ENCODE measurements around the gene TAF4. TPM values are rescaled to one million over a fixed set of nuclear protein-coding genes. Genes with fewer than 3 reads are reported as not detected.

The TAF4 gene
- total and polyA plus RNA-seq, 2 of the 13 experiments (the other 11 are each of a cell fraction or from before 2014, with no cell fraction given), result 5.9 to 12.0 TPM

- H3K9me3 ChIP-seq (ENCODE audit: low read length), result no peaks in the 10 kb centered on the region
- DNase-seq (ENCODE audit: low spot score) (no peak), FAIRE-seq (no peak), ATAC-seq (no peak; the same call in 2 of the 3 replicates)
- CTCF ChIA-PET (ENCODE audit: low intra/inter-chr PET ratio, low total read pairs), result no interaction called here
- intact Hi-C loops (cut with micrococcal nuclease; ENCODE audit: unreplicated experiment) (no loop called here), in situ Hi-C loops (cut with HindIII; ENCODE audit: extremely low pct_ligation_motif_present, low pct_unique_long_range_greater_than_20kb) (no loop called here)
- no peaks in the 10 kb centered on the region for H3K36me3 ChIP-seq (replicated peaks in 1 of 2; ENCODE audit: control insufficient read depth in 1 of 2, insufficient read depth in 2 of 2, low read length in 2 of 2)
- WGBS (ENCODE audit: low lambda C conversion rate), result 83% methylated on average over 17 of the region's 17 CpGs
- H4K20me1 ChIP-seq (ENCODE audit: insufficient read depth, low read length), result no peaks in the 10 kb centered on the region
- no peak overlapping the region for H3K4me3 ChIP-seq (replicated peaks in 1 of 3; ENCODE audit: insufficient read depth in 1 of 3, low read depth in 2 of 3, low read length in 3 of 3)
- BruUV-seq (replicated peaks), result no TSS peak
- peaks cover 13% of the 10 kb centered on the region for H3K4me1 ChIP-seq (ENCODE audit: insufficient read depth, low read length)
- no peak overlapping the region for H2AFZ ChIP-seq (ENCODE audit: low read length)
- H3K4me2 ChIP-seq (ENCODE audit: low read depth, low read length), result no peak overlapping the region
- POLR2A ChIA-PET, result interaction anchor here (1.1 to 1.4 kb wide), 3 partner anchors 21 to 34 kb away, joined by 5 to 11 read pairs (median 6); partner anchors contain the start of genes LSM14B and TAF4
- H3K27me3 ChIP-seq (ENCODE audit: control insufficient read depth in 1 of 2, insufficient read depth in 2 of 2, low read length in 2 of 2), result peaks cover 13 to 42% of the 10 kb centered on the region in 2 experiments; a peak in 4 of 5 replicates
- H3K27ac ChIP-seq (ENCODE audit: extremely low read length, insufficient read depth, low read length), result no peak overlapping the region
- H3K79me2 ChIP-seq (ENCODE audit: insufficient read depth, low read length), result no peaks in the 10 kb centered on the region
- H3K9ac ChIP-seq (ENCODE audit: insufficient read depth, low read depth, low read length), result no peak overlapping the region
- TF ChIP-seq ZNF253 (CRISPR knock-in tag; IDR thresholded peaks at IDR 0.05; ENCODE audit: borderline replicate concordance) (0 out of 2 replicates have a peak, but pooled peaks have one; percentile 16), NPAS2 (CRISPR knock-in tag; IDR thresholded peaks at IDR 0.05; ENCODE audit: borderline replicate concordance) (0 out of 2 replicates have a peak, but pooled peaks have one; percentile 55), SRY (CRISPR knock-in tag; IDR thresholded peaks at IDR 0.05) (0 out of 2 replicates have a peak, but pooled peaks have one; percentile 6), MED13 (CRISPR knock-in tag; IDR thresholded peaks at IDR 0.05) (no peak), GFI1 (CRISPR knock-in tag; IDR thresholded peaks at IDR 0.05; ENCODE audit: borderline replicate concordance) (no peak), ZNF646 (CRISPR knock-in tag; IDR thresholded peaks at IDR 0.05) (0 out of 2 replicates have a peak, but pooled peaks have one; percentile 41), DNMT1 (CRISPR knock-in tag; IDR thresholded peaks at IDR 0.05) (peak; percentile 72; the same call in 1 of the 2 replicates)
- TF ChIP-seq, protein P1, sequence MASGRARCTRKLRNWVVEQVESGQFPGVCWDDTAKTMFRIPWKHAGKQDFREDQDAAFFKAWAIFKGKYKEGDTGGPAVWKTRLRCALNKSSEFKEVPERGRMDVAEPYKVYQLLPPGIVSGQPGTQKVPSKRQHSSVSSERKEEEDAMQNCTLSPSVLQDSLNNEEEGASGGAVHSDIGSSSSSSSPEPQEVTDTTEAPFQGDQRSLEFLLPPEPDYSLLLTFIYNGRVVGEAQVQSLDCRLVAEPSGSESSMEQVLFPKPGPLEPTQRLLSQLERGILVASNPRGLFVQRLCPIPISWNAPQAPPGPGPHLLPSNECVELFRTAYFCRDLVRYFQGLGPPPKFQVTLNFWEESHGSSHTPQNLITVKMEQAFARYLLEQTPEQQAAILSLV (CRISPR knock-in tag; IDR thresholded peaks at IDR 0.05; ENCODE audit: borderline replicate concordance), result peak; percentile 62; the same call in 1 of the 2 replicates
- TF ChIP-seq, protein P2, sequence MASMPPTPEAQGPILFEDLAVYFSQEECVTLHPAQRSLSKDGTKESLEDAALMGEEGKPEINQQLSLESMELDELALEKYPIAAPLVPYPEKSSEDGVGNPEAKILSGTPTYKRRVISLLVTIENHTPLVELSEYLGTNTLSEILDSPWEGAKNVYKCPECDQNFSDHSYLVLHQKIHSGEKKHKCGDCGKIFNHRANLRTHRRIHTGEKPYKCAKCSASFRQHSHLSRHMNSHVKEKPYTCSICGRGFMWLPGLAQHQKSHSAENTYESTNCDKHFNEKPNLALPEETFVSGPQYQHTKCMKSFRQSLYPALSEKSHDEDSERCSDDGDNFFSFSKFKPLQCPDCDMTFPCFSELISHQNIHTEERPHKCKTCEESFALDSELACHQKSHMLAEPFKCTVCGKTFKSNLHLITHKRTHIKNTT (CRISPR knock-in tag; IDR thresholded peaks at IDR 0.05), result no peak
- TF ChIP-seq, protein P3, sequence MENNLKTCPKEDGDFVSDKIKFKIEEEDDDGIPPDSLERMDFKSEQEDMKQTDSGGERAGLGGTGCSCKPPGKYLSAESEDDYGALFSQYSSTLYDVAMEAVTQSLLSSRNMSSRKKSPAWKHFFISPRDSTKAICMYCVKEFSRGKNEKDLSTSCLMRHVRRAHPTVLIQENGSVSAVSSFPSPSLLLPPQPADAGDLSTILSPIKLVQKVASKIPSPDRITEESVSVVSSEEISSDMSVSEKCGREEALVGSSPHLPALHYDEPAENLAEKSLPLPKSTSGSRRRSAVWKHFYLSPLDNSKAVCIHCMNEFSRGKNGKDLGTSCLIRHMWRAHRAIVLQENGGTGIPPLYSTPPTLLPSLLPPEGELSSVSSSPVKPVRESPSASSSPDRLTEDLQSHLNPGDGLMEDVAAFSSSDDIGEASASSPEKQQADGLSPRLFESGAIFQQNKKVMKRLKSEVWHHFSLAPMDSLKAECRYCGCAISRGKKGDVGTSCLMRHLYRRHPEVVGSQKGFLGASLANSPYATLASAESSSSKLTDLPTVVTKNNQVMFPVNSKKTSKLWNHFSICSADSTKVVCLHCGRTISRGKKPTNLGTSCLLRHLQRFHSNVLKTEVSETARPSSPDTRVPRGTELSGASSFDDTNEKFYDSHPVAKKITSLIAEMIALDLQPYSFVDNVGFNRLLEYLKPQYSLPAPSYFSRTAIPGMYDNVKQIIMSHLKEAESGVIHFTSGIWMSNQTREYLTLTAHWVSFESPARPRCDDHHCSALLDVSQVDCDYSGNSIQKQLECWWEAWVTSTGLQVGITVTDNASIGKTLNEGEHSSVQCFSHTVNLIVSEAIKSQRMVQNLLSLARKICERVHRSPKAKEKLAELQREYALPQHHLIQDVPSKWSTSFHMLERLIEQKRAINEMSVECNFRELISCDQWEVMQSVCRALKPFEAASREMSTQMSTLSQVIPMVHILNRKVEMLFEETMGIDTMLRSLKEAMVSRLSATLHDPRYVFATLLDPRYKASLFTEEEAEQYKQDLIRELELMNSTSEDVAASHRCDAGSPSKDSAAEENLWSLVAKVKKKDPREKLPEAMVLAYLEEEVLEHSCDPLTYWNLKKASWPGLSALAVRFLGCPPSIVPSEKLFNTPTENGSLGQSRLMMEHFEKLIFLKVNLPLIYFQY (CRISPR knock-in tag; IDR thresholded peaks at IDR 0.05; ENCODE audit: borderline replicate concordance), result no peak
These were observed 22.0 kb upstream of the TAF4 start for GRCh38 chr20:62087632-62088031.

Measured in HepG2 (cell line).